Stimulated activated naive CD4-positive, alpha-beta T cell (primary cell): Measurements from ENCODE around the gene SLC2A4RG.
"Not testable (repeated sequence)": the region's sequence is repeated elsewhere in the genome, so short reads cannot be mapped to it uniquely, and the experiment has no call there.

ENCODE experiments used
- DNase-seq, 6 experiments: peaks; one replicate each; lab custom pipeline; 2025; lab: John Stamatoyannopoulos, UW

The SLC2A4RG gene

GRCh38 chr20:63714858-63715257 lies 24.7 kb upstream of the SLC2A4RG start:
- DNase-seq, result no peak

GRCh38 chr20:63718996-63719395 lies 20.6 kb upstream of the SLC2A4RG start:
- no peak for DNase-seq

GRCh38 chr20:63722967-63723622 lies 16.5 kb upstream of the SLC2A4RG start:
- not testable (repeated sequence) for DNase-seq

GRCh38 chr20:63730189-63730733 lies 9.3 kb upstream of the SLC2A4RG start:
- not testable (repeated sequence) for DNase-seq

- no peak for DNase-seq
These were observed 8.2 kb upstream of the SLC2A4RG start for GRCh38 chr20:63731410-63731809.

- DNase-seq, result no peak
These were observed 7.2 kb upstream of the SLC2A4RG start for GRCh38 chr20:63732118-63733095.

GRCh38 chr20:63733117-63733516 lies 6.5 kb upstream of the SLC2A4RG start:
- no peak for DNase-seq

GRCh38 chr20:63733579-63734081 lies 5.9 kb upstream of the SLC2A4RG start:
- DNase-seq, result no peak

- DNase-seq, result no peak
These were observed 5.2 kb upstream of the SLC2A4RG start for GRCh38 chr20:63734111-63734945.

GRCh38 chr20:63734946-63735858 lies 4.4 kb upstream of the SLC2A4RG start:
- DNase-seq, result no peak

- DNase-seq, result peak; percentile 67 to 86 (median 78)
These were observed 3.5 kb upstream of the SLC2A4RG start, which contains the start of gene LIME1 for GRCh38 chr20:63735859-63736718. TSS of gene LIME1 (plus strand) at chr20:63736664. CDS start at chr20:63737550, 886 bp downstream.

GRCh38 chr20:63736893-63737694 lies 2.5 kb upstream of the SLC2A4RG start:
- peak; percentile 51 to 83 (median 64) for DNase-seq

- DNase-seq, result peak in 4 of 6 experiments; percentile 38 to 63 (median 62)
These were observed 2.0 kb upstream of the SLC2A4RG start for GRCh38 chr20:63737695-63737944.

GRCh38 chr20:63737945-63738686 lies 1.5 kb upstream of the SLC2A4RG start:
- DNase-seq, result peak; percentile 14 to 64 (median 54)

- peak; percentile 22 to 66 (median 53) for DNase-seq
These were observed 868 bp upstream of the SLC2A4RG start for GRCh38 chr20:63738687-63739129.

GRCh38 chr20:63740070-63740626 lies 572 bp downstream of the SLC2A4RG start:
- DNase-seq, result peak; percentile 44 to 73 (median 64)

GRCh38 chr20:63740627-63741353 lies 1.2 kb downstream of the SLC2A4RG start:
- peak; percentile 29 to 64 (median 45) for DNase-seq
